Measurements from ENCODE around the gene SAMM50. TPM values are rescaled to one million over a fixed set of nuclear protein-coding genes. Genes with fewer than 3 reads are reported as not detected.

The SAMM50 gene
- total and polyA plus RNA-seq, 5 donors from 2014 or later = 25.1 to 96.4 (median 75.6) TPM

DNA sequence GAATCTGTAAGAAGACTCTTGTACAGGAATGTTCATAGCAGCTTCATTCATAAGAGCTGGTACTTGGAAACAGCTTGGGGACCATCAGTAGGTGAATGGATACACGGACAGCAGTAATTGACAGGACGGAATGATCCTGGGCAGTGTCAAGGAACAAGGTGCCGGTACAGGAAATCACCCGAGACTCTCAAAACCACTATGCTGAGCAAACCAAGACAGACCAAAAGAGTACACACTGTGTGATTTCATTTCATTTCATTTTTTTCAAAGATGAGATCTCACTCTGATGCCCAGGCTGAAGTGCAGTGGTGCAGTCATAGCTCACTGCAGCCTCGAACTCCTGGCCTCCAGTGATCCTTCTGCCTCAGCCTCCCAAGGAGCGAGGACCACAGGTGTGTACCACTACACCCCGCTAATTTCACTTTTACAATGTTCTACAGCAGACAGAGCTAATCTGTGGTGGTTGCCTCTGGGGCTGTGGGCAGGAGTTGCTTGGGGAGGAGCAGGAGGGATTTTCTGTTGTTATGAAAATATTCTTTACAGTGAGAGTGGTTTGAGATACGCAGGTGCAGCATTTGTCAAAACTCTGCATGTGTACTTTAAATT is 84.4 kb downstream of the SAMM50 start:
- DNase-seq (no peak), ATAC-seq (ENCODE audit: low read depth in 2 of 2) (no peak)
- Mint-ChIP-seq H3K4me1 (peaks cover 0 to 18% (median 2%) of the 10 kb centered on the region in 4 donors), H3K27me3 (no peaks in the 10 kb centered on the region), H3K36me3 (peaks cover 4% of the 10 kb centered on the region), H3K27ac (no peak overlapping the region), H3K4me3 (no peak overlapping the region), H3K9me3 (peaks cover 0 to 1% (median 0%) of the 10 kb centered on the region in 7 donors)
- H3K27ac ChIP-seq (ENCODE audit: insufficient read depth, low read length, poor library complexity, severe bottlenecking) = no peak overlapping the region
- H3K4me1 ChIP-seq (ENCODE audit: control insufficient read depth, insufficient read depth, low read length, poor library complexity, severe bottlenecking) = no peaks in the 10 kb centered on the region
- no peaks in the 10 kb centered on the region for H3K9me3 ChIP-seq (ENCODE audit: control insufficient read depth in 2 of 2, low read length in 2 of 2)
- H3K27me3 ChIP-seq (ENCODE audit: control insufficient read depth, insufficient read depth, low read length) = no peaks in the 10 kb centered on the region
- no peak overlapping the region for H3K4me3 ChIP-seq (ENCODE audit: low read depth, low read length)
- H3K36me3 ChIP-seq (ENCODE audit: control insufficient read depth, insufficient read depth, low read length) = no peaks in the 10 kb centered on the region

DNA sequence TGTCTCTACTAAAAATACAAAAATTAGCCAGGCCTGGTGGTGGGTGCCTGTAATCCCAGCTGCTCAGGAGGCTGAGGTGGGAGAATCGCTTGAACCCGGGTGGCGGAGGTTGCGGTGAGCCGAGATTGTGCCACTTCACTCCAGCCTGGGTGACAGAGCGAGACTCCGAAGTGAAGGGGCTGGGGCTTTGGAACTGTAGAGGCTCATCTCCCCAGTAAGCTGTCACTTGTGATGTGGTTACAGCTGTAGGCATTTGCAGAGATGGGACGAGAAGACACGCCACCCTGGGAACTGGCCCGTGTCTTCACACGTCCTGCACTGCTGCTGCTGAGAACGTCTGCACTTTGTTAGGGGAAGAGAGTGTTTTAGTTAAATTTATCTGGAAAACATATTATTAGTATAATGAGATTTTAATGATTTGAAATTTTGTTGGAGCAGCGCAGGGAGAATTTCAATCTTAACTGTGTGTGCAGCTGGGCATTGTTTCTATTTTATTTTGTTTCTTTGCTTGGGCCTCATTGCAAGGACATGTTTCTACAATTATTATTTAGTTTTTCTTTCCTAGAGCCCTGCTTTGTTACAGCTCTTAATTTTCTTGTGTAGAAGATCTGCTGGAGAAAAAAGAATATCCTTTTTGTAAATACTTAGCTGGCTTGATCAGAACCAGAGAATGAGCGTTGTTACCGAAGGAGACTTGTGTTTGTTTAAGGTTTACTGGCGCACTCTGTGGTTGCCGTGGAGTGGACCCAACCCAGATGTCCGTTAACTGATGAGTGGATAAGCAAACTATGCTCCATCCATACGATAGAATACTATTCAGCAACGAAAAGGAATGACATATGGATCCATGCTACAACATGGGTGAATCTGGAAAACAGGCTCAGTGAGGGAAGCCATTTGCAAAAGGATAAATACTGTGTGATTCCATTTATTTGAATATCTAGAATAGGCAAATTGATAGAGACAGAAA is 87.3 kb downstream of the SAMM50 start:
- Mint-ChIP-seq H3K27ac (peak overlapping the region in 2 of 3 donors; percentile 59 to 74), H3K27me3 (no peaks in the 10 kb centered on the region), H3K36me3 (peaks cover 7% of the 10 kb centered on the region), H3K4me1 (peaks cover 0 to 28% (median 8%) of the 10 kb centered on the region in 4 donors), H3K9me3 (no peaks in the 10 kb centered on the region), H3K4me3 (no peak overlapping the region)
- no peaks in the 10 kb centered on the region for H3K9me3 ChIP-seq (ENCODE audit: control insufficient read depth in 2 of 2, low read length in 2 of 2)
- no peaks in the 10 kb centered on the region for H3K27me3 ChIP-seq (ENCODE audit: control insufficient read depth, insufficient read depth, low read length)
- H3K36me3 ChIP-seq (ENCODE audit: control insufficient read depth, insufficient read depth, low read length) = no peaks in the 10 kb centered on the region
- no peak for ATAC-seq (ENCODE audit: low read depth in 2 of 2)
- no peaks in the 10 kb centered on the region for H3K4me1 ChIP-seq (ENCODE audit: control insufficient read depth, insufficient read depth, low read length, poor library complexity, severe bottlenecking)
- no peak overlapping the region for H3K27ac ChIP-seq (ENCODE audit: insufficient read depth, low read length, poor library complexity, severe bottlenecking)
- H3K4me3 ChIP-seq (ENCODE audit: low read depth, low read length) = no peak overlapping the region
- no peak for DNase-seq

DNA sequence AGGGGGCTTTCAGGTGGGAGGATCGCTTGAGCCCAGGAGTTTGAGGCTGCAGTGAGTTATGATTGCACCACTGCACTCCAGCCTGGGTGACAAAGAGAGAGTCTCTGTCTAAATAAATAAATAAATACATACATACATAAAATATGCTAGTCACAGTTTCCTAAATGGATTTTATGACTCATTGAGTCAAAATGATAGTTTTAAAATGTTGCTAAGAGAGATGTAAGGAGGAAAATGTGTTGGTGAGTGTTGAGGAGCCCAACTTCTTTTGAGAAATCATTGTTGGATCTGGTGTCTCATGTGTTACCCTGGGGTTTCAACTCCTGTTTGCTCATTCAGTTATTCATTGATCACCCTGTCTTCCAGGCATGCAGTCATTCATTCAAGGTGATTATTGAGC is 89.9 kb downstream of the SAMM50 start:
- Histone ChIP-seq H3K4me1 (ENCODE audit: control insufficient read depth, insufficient read depth, low read length, poor library complexity, severe bottlenecking) (peaks cover 4% of the 10 kb centered on the region), H3K27me3 (ENCODE audit: control insufficient read depth, insufficient read depth, low read length) (no peaks in the 10 kb centered on the region), H3K27ac (ENCODE audit: insufficient read depth, low read length, poor library complexity, severe bottlenecking) (no peak overlapping the region), H3K9me3 (ENCODE audit: control insufficient read depth in 2 of 2, low read length in 2 of 2) (no peaks in the 10 kb centered on the region), H3K36me3 (ENCODE audit: control insufficient read depth, insufficient read depth, low read length) (no peaks in the 10 kb centered on the region), H3K4me3 (ENCODE audit: low read depth, low read length) (no peak overlapping the region)
- no peaks in the 10 kb centered on the region for H3K27me3 Mint-ChIP-seq
- ATAC-seq (ENCODE audit: low read depth in 2 of 2) (no peak), DNase-seq (no peak)
- peaks cover 7% of the 10 kb centered on the region for H3K36me3 Mint-ChIP-seq
- H3K4me1 Mint-ChIP-seq = peaks cover 5 to 36% (median 14%) of the 10 kb centered on the region in 4 donors
- peak overlapping the region in 1 of 3 donors; percentile 41 for H3K27ac Mint-ChIP-seq
- H3K4me3 Mint-ChIP-seq = no peak overlapping the region
- no peaks in the 10 kb centered on the region for H3K9me3 Mint-ChIP-seq

Other genes with a start within 250 kb of the SAMM50 start
- gene EFCAB6, start 143.1 kb upstream of the SAMM50 start, total RNA-seq = not detected
- gene EFCAB6, start 143.1 kb upstream of the SAMM50 start, polyA plus RNA-seq = under 1 TPM in 3 of 4 donors, not detected in 1; 0.18 to 0.77 (median 0.30) TPM
- gene SULT4A1, start 92.9 kb upstream of the SAMM50 start, total RNA-seq = not detected
- gene SULT4A1, start 92.9 kb upstream of the SAMM50 start, polyA plus RNA-seq = not detected
- gene PNPLA5, start 63.4 kb upstream of the SAMM50 start, total RNA-seq = not detected
- gene PNPLA5, start 63.4 kb upstream of the SAMM50 start, polyA plus RNA-seq = not detected
- not detected for gene PNPLA3, start 31.6 kb upstream of the SAMM50 start, total RNA-seq
- not detected for gene PNPLA3, start 31.6 kb upstream of the SAMM50 start, polyA plus RNA-seq
- gene PARVB, start 68.9 kb downstream of the SAMM50 start, total RNA-seq = 20.6 TPM
- gene PARVB, start 68.9 kb downstream of the SAMM50 start, polyA plus RNA-seq = 10 to 100 TPM in 1 of 4 donors, 1 to 10 TPM in 3; 3.7 to 13.8 (median 5.0) TPM
- 132 TPM for gene PARVG, start 225.5 kb downstream of the SAMM50 start, total RNA-seq
- 10 to 100 TPM; 40.3 to 57.9 (median 45.7) TPM for gene PARVG, start 225.5 kb downstream of the SAMM50 start, polyA plus RNA-seq